Karpas-422 (cell line): ENCODE data around the gene MMRN2. TPM values are rescaled to one million over a fixed set of nuclear protein-coding genes. Genes with fewer than 3 reads are reported as not detected.
"Not testable (repeated sequence)": the region's sequence is repeated elsewhere in the genome, so short reads cannot be mapped to it uniquely, and the experiment has no call there.

Source experiments
- DNase-seq: peaks from one replicate; pipeline ENCODE4 v3.0.0-alpha.2; 2015
- H2AFZ ChIP-seq: fragments of 200-600 bp; sonication (generic); 2 replicates; pipeline ENCODE4 v1.6.1; 2014; ENCODE audit warnings: antibody characterized with exemption, low read length, mixed read lengths
- H3K27ac ChIP-seq: fragments of 200-600 bp; sonication (generic); 2 replicates; pipeline ENCODE4 v1.5.1; 2014; ENCODE audit warnings: mild to moderate bottlenecking, low read length, moderate library complexity
- H3K27me3 ChIP-seq: fragments of 200-600 bp; sonication (generic); 2 replicates; pipeline ENCODE4 v1.6.1; 2014; ENCODE audit warnings: low read length, mixed read lengths
- H3K36me3 ChIP-seq: fragments of 200-600 bp; sonication (generic); 2 replicates; pipeline ENCODE4 v1.6.1; 2014; ENCODE audit warnings: low read length, mixed read lengths; ENCODE audit not compliant: insufficient read depth
- H3K4me1 ChIP-seq: fragments of 200-600 bp; sonication (generic); 2 replicates; pipeline ENCODE4 v1.6.1; 2014; ENCODE audit warnings: mild to moderate bottlenecking, low read length, mixed read lengths
- H3K4me2 ChIP-seq: fragments of 200-600 bp; sonication (generic); 2 replicates; pipeline ENCODE4 v1.6.1; 2014; ENCODE audit warnings: low read length, low read depth, mild to moderate bottlenecking; ENCODE audit not compliant: poor library complexity, severe bottlenecking
- H3K4me3 ChIP-seq: fragments of 200-600 bp; sonication (generic); 2 replicates; pipeline ENCODE4 v1.5.1; 2014; ENCODE audit warnings: mild to moderate bottlenecking, antibody characterized with exemption, low read length, mixed read lengths
- H3K79me2 ChIP-seq: fragments of 200-600 bp; sonication (generic); 2 replicates; pipeline ENCODE4 v1.6.1; 2014; ENCODE audit warnings: mild to moderate bottlenecking, low read length, mixed read lengths
- H3K9ac ChIP-seq: fragments of 200-600 bp; sonication (generic); 2 replicates; pipeline ENCODE4 v1.6.0; 2014; ENCODE audit warnings: low read length
- H3K9me2 ChIP-seq: fragments of 200-600 bp; sonication (generic), shearing (Covaris generic); replicated peaks from 2 replicates; pipeline ENCODE4 v1.6.0; 2014; ENCODE audit warnings: mild to moderate bottlenecking, low read length, moderate library complexity; ENCODE audit not compliant: insufficient read depth
- H3K9me3 ChIP-seq: fragments of 300-700, 200-600 bp; sonication (generic); 2 replicates; pipeline ENCODE4 v1.6.1; 2014; ENCODE audit warnings: low read length, mixed read lengths
- H4K20me1 ChIP-seq: fragments of 200-600 bp; sonication (generic); 2 replicates; pipeline ENCODE4 v1.6.1; 2014; ENCODE audit warnings: mild to moderate bottlenecking, antibody characterized with exemption, low read length, low read depth; ENCODE audit not compliant: insufficient read depth
- total RNA-seq: library from RNA; depleted of rRNA; stranded (reverse); fragments of >200 nt; shearing (Covaris generic); gene quantifications from 2 replicates; pipeline ENCODE4 v1.2.3, GENCODE V29; 2014; ENCODE audit warnings: low replicate concordance

The MMRN2 gene
- total RNA-seq, 1 experiment from 2014 or later = not detected

GRCh38 chr10:86956195-86956847 is 1.1 kb downstream of the MMRN2 start:
- Histone ChIP-seq H3K36me3 (no peaks in the 10 kb centered on the region), H3K9me2 (no peaks in the 10 kb centered on the region), H3K4me1 (no peaks in the 10 kb centered on the region), H3K79me2 (no peaks in the 10 kb centered on the region), H3K4me2 (no peak overlapping the region), H3K4me3 (no peak overlapping the region), H2AFZ (no peak overlapping the region), H3K9ac (no peak overlapping the region), H3K9me3 (no peaks in the 10 kb centered on the region), H4K20me1 (no peaks in the 10 kb centered on the region), H3K27ac (no peak overlapping the region), H3K27me3 (no peaks in the 10 kb centered on the region)
- no peak for DNase-seq

GRCh38 chr10:86955501-86956194 is 1.8 kb downstream of the MMRN2 start:
- Histone ChIP-seq H3K9ac (no peak overlapping the region), H3K27ac (no peak overlapping the region), H3K9me3 (no peaks in the 10 kb centered on the region), H2AFZ (no peak overlapping the region), H3K4me1 (no peaks in the 10 kb centered on the region), H4K20me1 (no peaks in the 10 kb centered on the region), H3K4me3 (no peak overlapping the region), H3K36me3 (no peaks in the 10 kb centered on the region), H3K4me2 (no peak overlapping the region), H3K9me2 (no peaks in the 10 kb centered on the region), H3K79me2 (no peaks in the 10 kb centered on the region), H3K27me3 (no peaks in the 10 kb centered on the region)
- no peak for DNase-seq

GRCh38 chr10:86954681-86955500 is 2.5 kb downstream of the MMRN2 start:
- Histone ChIP-seq H3K27ac (no peak overlapping the region), H3K9me3 (no peaks in the 10 kb centered on the region), H3K4me1 (no peaks in the 10 kb centered on the region), H3K4me3 (no peak overlapping the region), H3K36me3 (no peaks in the 10 kb centered on the region), H3K9me2 (no peaks in the 10 kb centered on the region), H2AFZ (no peak overlapping the region), H3K9ac (no peak overlapping the region), H4K20me1 (no peaks in the 10 kb centered on the region), H3K4me2 (no peak overlapping the region), H3K27me3 (no peaks in the 10 kb centered on the region), H3K79me2 (no peaks in the 10 kb centered on the region)
- no peak for DNase-seq

GRCh38 chr10:86953747-86954680 is 3.4 kb downstream of the MMRN2 start:
- Histone ChIP-seq H3K4me2 (no peak overlapping the region), H3K36me3 (no peaks in the 10 kb centered on the region), H3K9me2 (no peaks in the 10 kb centered on the region), H2AFZ (no peak overlapping the region), H3K27me3 (no peaks in the 10 kb centered on the region), H3K79me2 (no peaks in the 10 kb centered on the region), H3K27ac (no peak overlapping the region), H4K20me1 (no peaks in the 10 kb centered on the region), H3K9ac (no peak overlapping the region), H3K4me3 (no peak overlapping the region), H3K9me3 (no peaks in the 10 kb centered on the region), H3K4me1 (no peaks in the 10 kb centered on the region)
- DNase-seq = no peak

- H3K27ac ChIP-seq, DNase-seq, H3K9me2 ChIP-seq, H3K4me1 ChIP-seq, H3K36me3 ChIP-seq, H3K79me2 ChIP-seq, H3K27me3 ChIP-seq, H3K9ac ChIP-seq, H2AFZ ChIP-seq, H3K4me2 ChIP-seq, H4K20me1 ChIP-seq, H3K4me3 ChIP-seq, H3K9me3 ChIP-seq: not testable (repeated sequence)
These were observed 4.7 kb downstream of the MMRN2 start for GRCh38 chr10:86952697-86953096.

GRCh38 chr10:86952106-86952505 is 5.3 kb downstream of the MMRN2 start:
- H3K36me3 ChIP-seq = no peaks in the 10 kb centered on the region
- H3K9me2 ChIP-seq = no peaks in the 10 kb centered on the region
- H3K4me3 ChIP-seq = no peak overlapping the region
- H3K9me3 ChIP-seq = no peaks in the 10 kb centered on the region
- H3K27ac ChIP-seq = no peak overlapping the region
- H3K79me2 ChIP-seq = no peaks in the 10 kb centered on the region
- DNase-seq = no peak
- no peaks in the 10 kb centered on the region for H4K20me1 ChIP-seq
- H3K9ac ChIP-seq = no peak overlapping the region
- H2AFZ ChIP-seq = no peak overlapping the region
- H3K4me2 ChIP-seq = no peak overlapping the region
- H3K27me3 ChIP-seq = no peaks in the 10 kb centered on the region
- no peaks in the 10 kb centered on the region for H3K4me1 ChIP-seq

GRCh38 chr10:86951184-86951761 is 6.1 kb downstream of the MMRN2 start:
- no peaks in the 10 kb centered on the region for H3K36me3 ChIP-seq
- H4K20me1 ChIP-seq = no peaks in the 10 kb centered on the region
- no peak overlapping the region for H2AFZ ChIP-seq
- no peaks in the 10 kb centered on the region for H3K9me3 ChIP-seq
- H3K79me2 ChIP-seq = no peaks in the 10 kb centered on the region
- no peak overlapping the region for H3K4me3 ChIP-seq
- no peak for DNase-seq
- no peak overlapping the region for H3K9ac ChIP-seq
- no peaks in the 10 kb centered on the region for H3K9me2 ChIP-seq
- H3K4me1 ChIP-seq = no peaks in the 10 kb centered on the region
- H3K4me2 ChIP-seq = no peak overlapping the region
- no peak overlapping the region for H3K27ac ChIP-seq
- no peaks in the 10 kb centered on the region for H3K27me3 ChIP-seq
